ENCODE results near the gene INPP5J.
A peak's percentile ranks its signal among the peaks of the same experiment; 100 is the strongest.

DNA sequence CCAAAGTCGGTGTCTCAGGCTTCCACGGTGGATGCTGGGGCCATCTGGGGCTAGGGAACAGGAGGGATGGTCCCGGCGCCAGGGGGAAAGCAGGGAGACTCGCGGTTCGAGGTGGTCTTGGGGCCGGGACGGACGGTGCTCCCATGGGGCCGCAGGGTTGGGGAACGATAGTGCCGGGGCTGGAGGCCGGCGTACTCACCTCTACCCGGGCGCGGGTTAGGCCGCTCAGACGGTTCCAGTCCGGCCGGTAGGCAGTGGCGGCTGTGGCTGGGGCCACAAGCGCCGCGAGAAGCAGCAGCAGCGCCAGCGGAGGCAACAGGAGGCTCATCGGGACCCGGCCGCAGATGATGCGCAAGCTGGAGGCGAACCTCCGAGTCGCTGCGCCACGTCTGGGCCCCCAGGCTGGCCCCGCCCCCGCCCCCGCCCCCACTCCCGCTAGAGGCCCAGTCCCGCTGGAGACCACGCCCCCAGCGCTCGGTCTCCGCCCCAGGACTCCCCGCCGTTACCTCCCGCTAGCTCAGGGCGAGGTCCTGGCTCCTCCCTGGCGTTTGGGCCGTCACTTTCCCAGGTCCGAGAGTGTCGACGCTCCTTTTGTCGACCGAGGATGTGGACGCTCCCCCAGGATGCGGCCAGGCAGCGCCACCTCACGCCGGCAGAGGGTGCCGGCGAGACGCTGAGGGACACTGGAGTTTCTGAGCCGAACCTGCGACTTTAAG, 15.4 kb upstream of the INPP5J start, which contains the start of gene SELENOM:
- TF ChIP-seq, protein P1, sequence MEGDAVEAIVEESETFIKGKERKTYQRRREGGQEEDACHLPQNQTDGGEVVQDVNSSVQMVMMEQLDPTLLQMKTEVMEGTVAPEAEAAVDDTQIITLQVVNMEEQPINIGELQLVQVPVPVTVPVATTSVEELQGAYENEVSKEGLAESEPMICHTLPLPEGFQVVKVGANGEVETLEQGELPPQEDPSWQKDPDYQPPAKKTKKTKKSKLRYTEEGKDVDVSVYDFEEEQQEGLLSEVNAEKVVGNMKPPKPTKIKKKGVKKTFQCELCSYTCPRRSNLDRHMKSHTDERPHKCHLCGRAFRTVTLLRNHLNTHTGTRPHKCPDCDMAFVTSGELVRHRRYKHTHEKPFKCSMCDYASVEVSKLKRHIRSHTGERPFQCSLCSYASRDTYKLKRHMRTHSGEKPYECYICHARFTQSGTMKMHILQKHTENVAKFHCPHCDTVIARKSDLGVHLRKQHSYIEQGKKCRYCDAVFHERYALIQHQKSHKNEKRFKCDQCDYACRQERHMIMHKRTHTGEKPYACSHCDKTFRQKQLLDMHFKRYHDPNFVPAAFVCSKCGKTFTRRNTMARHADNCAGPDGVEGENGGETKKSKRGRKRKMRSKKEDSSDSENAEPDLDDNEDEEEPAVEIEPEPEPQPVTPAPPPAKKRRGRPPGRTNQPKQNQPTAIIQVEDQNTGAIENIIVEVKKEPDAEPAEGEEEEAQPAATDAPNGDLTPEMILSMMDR (IDR thresholded peaks at IDR 0.05), result peak in 1 of 3 donors; percentile 89
- TF ChIP-seq POLR2A (IDR thresholded peaks at IDR 0.05), result peak in 1 of 2 donors; percentile 61
